Keratinocyte (primary cell): ENCODE measurements around the gene PCDH9. TPM values are rescaled to one million over a fixed set of nuclear protein-coding genes. Genes with fewer than 3 reads are reported as not detected.

ENCODE experiments used
- DNase-seq: peaks from one replicate; pipeline ENCODE4 v3.0.0-alpha.2; 2011; ENCODE audit warnings: low read depth, missing footprints, low spot score
- FAIRE-seq: peaks from 2 replicates; lab custom pipeline; 2011; peaks lifted over from hg19 to GRCh38; lab: Jason Lieb, UNC
- H2AFZ ChIP-seq: 2 replicates; pipeline ENCODE4 v1.6.0; 2012; ENCODE audit warnings: low read length, control low read depth, inconsistent platforms; ENCODE audit not compliant: control insufficient read depth
- H3K27ac ChIP-seq: 2 replicates; pipeline ENCODE4 v1.5.1; 2011; ENCODE audit warnings: low read length; ENCODE audit not compliant: control insufficient read depth, insufficient read depth
- H3K27me3 ChIP-seq: 3 replicates; pipeline ENCODE4 v1.6.0; 2011; ENCODE audit warnings: low read length; ENCODE audit not compliant: control insufficient read depth, insufficient read depth; ENCODE audit errors: extremely low read depth
- H3K36me3 ChIP-seq, 2 experiments: 2 replicates in 1 of 2; 3 replicates in 1 of 2; pipeline ENCODE4 v1.5.1; 2011; ENCODE audit warnings: low read length in 2 of 2, mild to moderate bottlenecking in 1 of 2; ENCODE audit not compliant: control insufficient read depth in 2 of 2, insufficient read depth in 2 of 2; ENCODE audit errors: extremely low read depth in 1 of 2
- H3K4me1 ChIP-seq: 3 replicates; pipeline ENCODE4 v1.5.1; 2011; ENCODE audit warnings: low read length; ENCODE audit not compliant: control insufficient read depth, insufficient read depth; ENCODE audit errors: extremely low read depth
- H3K4me2 ChIP-seq: 3 replicates; pipeline ENCODE4 v1.6.0; 2011; ENCODE audit warnings: low read depth, low read length; ENCODE audit not compliant: control insufficient read depth, insufficient read depth; ENCODE audit errors: extremely low read depth
- H3K4me3 ChIP-seq, 3 experiments: fragments of 200-600 bp in 1 of 3; sonication (generic) in 1 of 3; 2 replicates in 2 of 3; 3 replicates in 1 of 3; pipeline ENCODE4 v1.5.1; 2011 to 2016; ENCODE audit warnings: low read length in 3 of 3, mild to moderate bottlenecking in 3 of 3, control low read depth in 2 of 3, inconsistent platforms in 1 of 3, low read depth in 1 of 3, mixed read lengths in 1 of 3, mixed run types in 1 of 3, moderate library complexity in 1 of 3; ENCODE audit not compliant: control insufficient read depth in 2 of 3, insufficient read depth in 2 of 3; ENCODE audit errors: extremely low read depth in 1 of 3
- H3K79me2 ChIP-seq: 2 replicates; pipeline ENCODE4 v1.6.0; 2012; ENCODE audit warnings: low read length; ENCODE audit not compliant: control insufficient read depth, insufficient read depth
- H3K9ac ChIP-seq: 3 replicates; pipeline ENCODE4 v1.6.0; 2011; ENCODE audit warnings: low read length; ENCODE audit not compliant: control insufficient read depth, insufficient read depth; ENCODE audit errors: extremely low read depth
- H3K9me1 ChIP-seq: 3 replicates; pipeline ENCODE4 v1.6.0; 2011; ENCODE audit warnings: low read length; ENCODE audit not compliant: control insufficient read depth, insufficient read depth; ENCODE audit errors: extremely low read depth
- H3K9me3 ChIP-seq: 2 replicates; pipeline ENCODE4 v1.5.1; 2012; ENCODE audit warnings: low read depth, low read length; ENCODE audit not compliant: control insufficient read depth
- H4K20me1 ChIP-seq: 3 replicates; pipeline ENCODE4 v1.6.0; 2011; ENCODE audit warnings: low read length; ENCODE audit not compliant: control insufficient read depth, insufficient read depth; ENCODE audit errors: extremely low read depth
- EZH2 ChIP-seq: IDR thresholded peaks from one replicate; pipeline ENCODE4 v1.6.1; 2012; ENCODE audit warnings: inconsistent platforms, mild to moderate bottlenecking, low read length, moderate library complexity
- dilution Hi-C: fragments of 300-500 bp; cut with MboI; formaldehyde crosslinking; loops from one replicate; pipeline ENCODE4 v1.7.0; 2020; ENCODE audit warnings: low sequenced_read_pairs; ENCODE audit not compliant: extremely low pct_ligation_motif_present
- polyA plus RNA-seq, 5 experiments: library from polyadenylated mRNA; depleted of rRNA in 3 of 5; stranded (reverse) in 3 of 5; stranded (forward) in 1 of 5; unstranded in 1 of 5; fragments of >200 nt; gene quantifications; 1 replicate in 1 of 5; 2 replicates in 3 of 5; 3 replicates in 1 of 5; pipeline versions ENCODE4 v1.2.1 to v1.2.3, GENCODE V29; 2011 to 2012; ENCODE audit warnings: missing spikeins in 2 of 5, low read depth in 1 of 5, low replicate concordance in 1 of 5
- TF ChIP-seq, protein P1 (sequence below), 3 experiments: IDR thresholded peaks in 1 of 3; conservative IDR thresholded peaks in 1 of 3; optimal IDR thresholded peaks in 1 of 3; 2 replicates in 2 of 3; 3 replicates in 1 of 3; pipeline versions ENCODE3 to v1.5.1; 2011; ENCODE audit warnings: low read length in 3 of 3, mild to moderate bottlenecking in 3 of 3, moderate library complexity in 2 of 3, control low read depth in 1 of 3, inconsistent platforms in 1 of 3; ENCODE audit not compliant: insufficient read depth in 2 of 3; ENCODE audit errors: extremely low read depth in 1 of 3

The PCDH9 gene
- polyA plus RNA-seq, 1 donor (not counting 4 experiments of a cell fraction or from before 2014, with no cell fraction given) = 0.21 TPM

DNA sequence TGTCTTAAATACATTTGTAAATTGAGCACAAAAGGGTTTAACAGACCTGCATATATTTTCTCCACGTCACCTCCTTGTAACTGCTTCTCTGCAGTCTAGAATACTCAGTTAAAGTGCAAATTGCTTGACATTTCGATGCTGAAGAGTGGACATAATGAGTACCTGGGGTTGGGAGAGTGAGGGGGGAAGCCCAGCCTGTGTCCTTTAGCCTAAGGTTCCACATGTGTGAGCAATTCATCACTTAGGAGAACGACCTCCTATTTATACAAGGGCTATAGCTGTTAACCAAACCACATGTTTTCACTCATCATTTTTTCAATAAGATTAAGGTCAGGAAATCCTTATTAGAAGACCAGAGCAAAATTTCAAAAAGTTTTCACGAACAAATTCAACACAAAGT lies 29.5 kb downstream of the PCDH9 start:
- Histone ChIP-seq H3K4me1 (no peaks in the 10 kb centered on the region), H3K4me3 (no peak overlapping the region), H3K27ac (no peak overlapping the region), H3K4me2 (no peak overlapping the region), H3K79me2 (no peaks in the 10 kb centered on the region), H3K9me1 (no peaks in the 10 kb centered on the region), H3K9ac (no peak overlapping the region), H4K20me1 (no peaks in the 10 kb centered on the region), H3K36me3 (no peaks in the 10 kb centered on the region), H3K9me3 (no peaks in the 10 kb centered on the region), H2AFZ (no peak overlapping the region), H3K27me3 (no peaks in the 10 kb centered on the region)
- dilution Hi-C loops = no loop called here
- no peak for TF ChIP-seq EZH2
- TF ChIP-seq, protein P1, sequence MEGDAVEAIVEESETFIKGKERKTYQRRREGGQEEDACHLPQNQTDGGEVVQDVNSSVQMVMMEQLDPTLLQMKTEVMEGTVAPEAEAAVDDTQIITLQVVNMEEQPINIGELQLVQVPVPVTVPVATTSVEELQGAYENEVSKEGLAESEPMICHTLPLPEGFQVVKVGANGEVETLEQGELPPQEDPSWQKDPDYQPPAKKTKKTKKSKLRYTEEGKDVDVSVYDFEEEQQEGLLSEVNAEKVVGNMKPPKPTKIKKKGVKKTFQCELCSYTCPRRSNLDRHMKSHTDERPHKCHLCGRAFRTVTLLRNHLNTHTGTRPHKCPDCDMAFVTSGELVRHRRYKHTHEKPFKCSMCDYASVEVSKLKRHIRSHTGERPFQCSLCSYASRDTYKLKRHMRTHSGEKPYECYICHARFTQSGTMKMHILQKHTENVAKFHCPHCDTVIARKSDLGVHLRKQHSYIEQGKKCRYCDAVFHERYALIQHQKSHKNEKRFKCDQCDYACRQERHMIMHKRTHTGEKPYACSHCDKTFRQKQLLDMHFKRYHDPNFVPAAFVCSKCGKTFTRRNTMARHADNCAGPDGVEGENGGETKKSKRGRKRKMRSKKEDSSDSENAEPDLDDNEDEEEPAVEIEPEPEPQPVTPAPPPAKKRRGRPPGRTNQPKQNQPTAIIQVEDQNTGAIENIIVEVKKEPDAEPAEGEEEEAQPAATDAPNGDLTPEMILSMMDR (optimal IDR thresholded peaks at IDR 0.05 in 1 of 3, IDR thresholded peaks at IDR 0.05 in 1 of 3, conservative IDR thresholded peaks at IDR 0.05 in 1 of 3; ENCODE audit: extremely low read depth in 1 of 3, insufficient read depth in 2 of 3, low read length in 3 of 3) = no peak
- no peak for DNase-seq
- no peak for FAIRE-seq

DNA sequence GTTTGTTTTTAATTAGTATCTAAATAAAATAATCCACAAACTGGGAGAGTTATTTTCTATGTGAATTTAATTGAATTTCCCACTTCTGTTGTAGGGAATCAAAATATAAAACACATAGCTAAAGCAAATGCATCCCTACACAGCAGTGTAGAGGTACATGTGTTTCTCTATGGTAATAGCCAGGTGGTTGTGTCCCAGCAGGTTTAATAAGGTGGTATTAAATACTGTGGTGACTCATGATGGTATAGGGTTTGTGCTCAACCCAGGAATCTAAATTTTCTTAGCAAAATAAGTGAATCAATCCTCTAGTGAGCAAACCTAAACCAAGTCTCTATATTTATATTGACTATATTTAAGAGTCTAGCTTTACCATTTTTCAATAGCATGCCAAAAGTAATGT lies 30.0 kb downstream of the PCDH9 start:
- Histone ChIP-seq H3K9me3 (no peaks in the 10 kb centered on the region), H3K79me2 (no peaks in the 10 kb centered on the region), H3K4me3 (no peak overlapping the region), H4K20me1 (no peaks in the 10 kb centered on the region), H2AFZ (no peak overlapping the region), H3K9me1 (no peaks in the 10 kb centered on the region), H3K4me1 (no peaks in the 10 kb centered on the region), H3K36me3 (no peaks in the 10 kb centered on the region), H3K4me2 (no peak overlapping the region), H3K27ac (no peak overlapping the region), H3K9ac (no peak overlapping the region), H3K27me3 (no peaks in the 10 kb centered on the region)
- TF ChIP-seq, protein P1 (optimal IDR thresholded peaks at IDR 0.05 in 1 of 3, IDR thresholded peaks at IDR 0.05 in 1 of 3, conservative IDR thresholded peaks at IDR 0.05 in 1 of 3; ENCODE audit: extremely low read depth in 1 of 3, insufficient read depth in 2 of 3, low read length in 3 of 3) = no peak
- TF ChIP-seq EZH2 = no peak
- dilution Hi-C loops = no loop called here
- DNase-seq = no peak
- FAIRE-seq = no peak
